Right ventricle myocardium inferior (tissue), 1 donor: Measurements from ENCODE around the gene SLC22A13. TPM values are rescaled to one million over a fixed set of nuclear protein-coding genes. Genes with fewer than 3 reads are reported as not detected.

Source experiments
- ATAC-seq: fragments of 200-7000 bp; cut with Tn5 transposase; one replicate; pipeline ENCODE4 v1.9.1; 2020; ENCODE audit warnings: mild to moderate bottlenecking, moderate library complexity
- DNase-seq: peaks from one replicate; pipeline ENCODE4 v3.0.0; 2021; ENCODE audit errors: missing footprints
- intact Hi-C: fragments of 100-400 bp; cut with DNase I; formaldehyde crosslinking; loops from one replicate; pipeline ENCODE4 v1.11.0; 2022
- total RNA-seq: library from RNA; stranded (reverse); fragmentation: NEBNext Ultra II Directional; extraction: Animal tissue kit (Norgen Biotek cat#: 25700); gene quantifications from one replicate; pipeline ENCODE4 v1.2.1, GENCODE V29; 2021
- donor health status: DM: no; HTN: yes; CAD: no; lungs with severe emphysema.

The SLC22A13 gene
- total RNA-seq, 1 donor from 2014 or later: not detected

GRCh38 chr3:38255627-38256026, 10.0 kb upstream of the SLC22A13 start:
- DNase-seq: no peak
- intact Hi-C loops: no loop called here
- ATAC-seq: no peak

- DNase-seq (no peak), ATAC-seq (no peak)
- intact Hi-C loops: no loop called here
Measured at GRCh38 chr3:38257583-38257982, 8.0 kb upstream of the SLC22A13 start.

- no peak for DNase-seq
- intact Hi-C loops: no loop called here
Measured at GRCh38 chr3:38260474-38260873, 5.1 kb upstream of the SLC22A13 start.

GRCh38 chr3:38264353-38264771, 1.2 kb upstream of the SLC22A13 start:
- intact Hi-C loops: no loop called here
- no peak for DNase-seq
- peak; percentile 87 for ATAC-seq

More at GRCh38 chr3:38260474-38260873, 5.1 kb upstream of the SLC22A13 start:
- ATAC-seq: no peak

GRCh38 chr3:38264779-38265178, 833 bp upstream of the SLC22A13 start:
- intact Hi-C loops: no loop called here
- peak; percentile 55 for ATAC-seq
- DNase-seq: no peak

- ATAC-seq (no peak), DNase-seq (no peak)
- intact Hi-C loops: no loop called here
Measured at GRCh38 chr3:38266810-38267209, 1.2 kb downstream of the SLC22A13 start.

- intact Hi-C loops: no loop called here
- no peak for ATAC-seq
- DNase-seq: no peak
Measured at GRCh38 chr3:38267662-38268061, 2.0 kb downstream of the SLC22A13 start.

- no peak for DNase-seq
- no peak for ATAC-seq
- intact Hi-C loops: no loop called here
Measured at GRCh38 chr3:38268087-38268486, 2.5 kb downstream of the SLC22A13 start.

- ATAC-seq: no peak
- intact Hi-C loops: no loop called here
- no peak for DNase-seq
Measured at GRCh38 chr3:38268522-38268921, 2.9 kb downstream of the SLC22A13 start.

- intact Hi-C loops: no loop called here
- ATAC-seq: no peak
- DNase-seq: no peak
Measured at GRCh38 chr3:38270606-38271005, 5.0 kb downstream of the SLC22A13 start.

GRCh38 chr3:38271553-38271952, 5.9 kb downstream of the SLC22A13 start:
- intact Hi-C loops: no loop called here
- DNase-seq (no peak), ATAC-seq (no peak)

GRCh38 chr3:38274864-38275649, 9.4 kb downstream of the SLC22A13 start:
- no peak for ATAC-seq
- DNase-seq: no peak
- intact Hi-C loops: no loop called here

- DNase-seq: no peak
- ATAC-seq: no peak
- intact Hi-C loops: no loop called here
Measured at GRCh38 chr3:38275658-38276057, 10.0 kb downstream of the SLC22A13 start.

- intact Hi-C loops: no loop called here
- DNase-seq (no peak), ATAC-seq (peak; percentile 58)
Measured at GRCh38 chr3:38276081-38276916, 10.7 kb downstream of the SLC22A13 start.

- no peak for ATAC-seq
- intact Hi-C loops: no loop called here
- no peak for DNase-seq
Measured at GRCh38 chr3:38276917-38277630, 11.5 kb downstream of the SLC22A13 start.

- DNase-seq: no peak
Measured at GRCh38 chr3:38278841-38279240, 13.2 kb downstream of the SLC22A13 start.

GRCh38 chr3:38281895-38282686, 16.5 kb downstream of the SLC22A13 start, which contains the start of gene SLC22A14:
TSS of gene SLC22A14 (plus strand) at chr3:38282294. CDS start at chr3:38306027, 23,733 bp downstream.
- intact Hi-C loops: no loop called here
- no peak for ATAC-seq
- DNase-seq: no peak

More at GRCh38 chr3:38278841-38279240, 13.2 kb downstream of the SLC22A13 start:
- no peak for ATAC-seq
- intact Hi-C loops: no loop called here
